Caco-2 (cell line): ENCODE data around the gene UBE2B. TPM values are rescaled to one million over a fixed set of nuclear protein-coding genes. Genes with fewer than 3 reads are reported as not detected.
"Not testable (repeated sequence)": the region's sequence is repeated elsewhere in the genome, so short reads cannot be mapped to it uniquely, and the experiment has no call there.

Experiments used
- Bru-seq: library from RNA; stranded (reverse); fragments of 400-500 nt; gene quantifications from one replicate; lab custom pipeline; 2021; lab: Mats Ljungman, UMichigan
- BruChase-seq, 2 experiments: library from RNA; stranded (reverse); fragments of 400-500 nt; gene quantifications; one replicate each; lab custom pipeline; 2021; lab: Mats Ljungman, UMichigan
- BruUV-seq: library from RNA; stranded (reverse); fragments of 400-500 nt; replicated peaks from 2 replicates; lab custom pipeline; 2021; lab: Mats Ljungman, UMichigan
- CTCF ChIA-PET: fragments of 300-600 bp; sonication (Branson Sonifier 250); formaldehyde crosslinking; loops from one replicate; lab custom pipeline; 2022; ENCODE audit warnings: antibody characterized with exemption; lab: Charles Lee
- POLR2A ChIA-PET: fragments of 300-600 bp; sonication (Branson Sonifier 250); formaldehyde crosslinking; loops from one replicate; lab custom pipeline; 2022; ENCODE audit warnings: antibody characterized with exemption; lab: Charles Lee
- DNase-seq, 2 experiments: peaks; one replicate each; pipeline versions ENCODE4 v3.0.0 to v3.0.0-alpha.2; 2020 to 2022
- H3K27me3 ChIP-seq: replicated peaks from 2 replicates; pipeline ENCODE4 v1.6.0; 2011; ENCODE audit warnings: low read length; ENCODE audit not compliant: control insufficient read depth, insufficient read depth
- H3K36me3 ChIP-seq: 2 replicates; pipeline ENCODE4 v1.5.1; 2011; ENCODE audit warnings: low read length; ENCODE audit not compliant: control insufficient read depth, insufficient read depth
- H3K4me1 ChIP-seq: fragments of 250-450 bp; sonication (Bioruptor Pico); 2 replicates; pipeline ENCODE4 v1.5.1; 2020; ENCODE audit warnings: mild to moderate bottlenecking
- H3K4me3 ChIP-seq: 2 replicates; pipeline ENCODE4 v1.5.1; 2011; ENCODE audit warnings: low read depth, mild to moderate bottlenecking, control low read depth, low read length
- H3K9me3 ChIP-seq: fragments of 250-450 bp; sonication (Bioruptor Pico); 2 replicates; pipeline ENCODE4 v1.5.1; 2020; ENCODE audit warnings: mild to moderate bottlenecking, moderate library complexity
- H3K27ac Mint-ChIP-seq: one replicate; pipeline ENCODE4 v1.8.0; 2022; ENCODE audit warnings: mixed read lengths; ENCODE audit not compliant: unreplicated experiment
- H3K27me3 Mint-ChIP-seq: one replicate; pipeline ENCODE4 v1.8.0; 2022; ENCODE audit warnings: mixed read lengths; ENCODE audit not compliant: insufficient read depth, unreplicated experiment
- H3K36me3 Mint-ChIP-seq: one replicate; pipeline ENCODE4 v1.8.0; 2022; ENCODE audit warnings: mild to moderate bottlenecking, mixed read lengths; ENCODE audit not compliant: insufficient read depth, unreplicated experiment
- H3K4me1 Mint-ChIP-seq: one replicate; pipeline ENCODE4 v1.8.0; 2022; ENCODE audit warnings: low read depth, mixed read lengths; ENCODE audit not compliant: unreplicated experiment
- H3K4me3 Mint-ChIP-seq: one replicate; pipeline ENCODE4 v1.8.0; 2022; ENCODE audit warnings: mild to moderate bottlenecking, moderate library complexity, mixed read lengths; ENCODE audit not compliant: unreplicated experiment
- H3K9me3 Mint-ChIP-seq: one replicate; pipeline ENCODE4 v1.8.0; 2022; ENCODE audit warnings: mixed read lengths; ENCODE audit not compliant: unreplicated experiment
- CTCF ChIP-seq, 2 experiments: fragments of 200-600 bp in 1 of 2; IDR thresholded peaks; 1 replicate in 1 of 2; 2 replicates in 1 of 2; pipeline versions ENCODE4 v1.5.1 to v1.8.0; 2011 to 2022; ENCODE audit warnings: antibody characterized with exemption in 1 of 2, control low read depth in 1 of 2, inconsistent platforms in 1 of 2, low read depth in 1 of 2, low read length in 1 of 2, mild to moderate bottlenecking in 1 of 2, moderate library complexity in 1 of 2; ENCODE audit not compliant: insufficient read depth in 1 of 2, severe bottlenecking in 1 of 2, unreplicated experiment in 1 of 2
- intact Hi-C: fragments of 100-400 bp; cut with micrococcal nuclease; formaldehyde crosslinking; loops from one replicate; pipeline ENCODE4 v1.10.0; 2022; ENCODE audit not compliant: unreplicated experiment
- long read RNA-seq: library from polyadenylated mRNA; stranded (forward); transcript quantifications from one replicate; pipeline ENCODE4 v2.0.0, GENCODE V29; 2022
- total RNA-seq: library from RNA; stranded (reverse); gene quantifications from 2 replicates; pipeline ENCODE4 v1.2.3, GENCODE V29; 2022

The UBE2B gene
- total RNA-seq (76.1 and 78.9 TPM in 2 replicates), Bru-seq, nascent RNA (percentile 93 among the genes with signal in this experiment), BruChase-seq, experiment 1, labeled RNA remaining after a 2-hour chase (percentile 90 among the genes with signal in this experiment), BruChase-seq, experiment 2, labeled RNA remaining after a 6-hour chase (percentile 87 among the genes with signal in this experiment)
- long read RNA-seq, transcript UBE2B-201 (6 exons, 2,515 nt) = major isoform, 26 of 35 reads
- long read RNA-seq, partial matches to known transcripts = 1 of 35 reads
- long read RNA-seq, other reads (novel, unspliced or antisense) = 4 of 35 reads

GRCh38 chr5:134370871-134371833, at the start of gene UBE2B:
UBE2B (plus strand) TSS chr5:134371569; CDS start chr5:134371596, 27 bp downstream.
- H3K9me3 ChIP-seq = no peaks in the 10 kb centered on the region
- Mint-ChIP-seq H3K27ac (peak within 1 kb of the TSS; percentile 99), H3K4me3 (peak within 1 kb of the TSS; percentile 97), H3K36me3 (peaks cover 54% of the 10 kb centered on the region), H3K27me3 (no peaks in the 10 kb centered on the region), H3K4me1 (peaks cover 20% of the 10 kb centered on the region), H3K9me3 (no peaks in the 10 kb centered on the region)
- intact Hi-C loops = loop anchor here (1.0 to 5.0 kb wide), 5 partner anchors 25 to 156 kb away; partner anchors contain the start of genes JADE2 and PPP2CA
- BruUV-seq = no TSS peak
- peaks cover 2% of the 10 kb centered on the region; the same call in 1 of the 2 replicates for H3K4me1 ChIP-seq
- peaks cover 2% of the 10 kb centered on the region for H3K36me3 ChIP-seq
- peak; percentile 97 to 99 for DNase-seq
- peak within 1 kb of the TSS; percentile 98 for H3K4me3 ChIP-seq
- CTCF ChIA-PET = interaction anchor here (0.6 to 1.0 kb wide), 4 partner anchors 140 to 237 kb away, joined by 3 to 5 read pairs (median 4); no protein-coding TSS in a partner anchor
- no peaks in the 10 kb centered on the region for H3K27me3 ChIP-seq
- no peak for TF ChIP-seq CTCF (IDR thresholded peaks at IDR 0.05; ENCODE audit: insufficient read depth in 1 of 2, low read depth in 1 of 2, low read length in 1 of 2, severe bottlenecking in 1 of 2, unreplicated experiment in 1 of 2)
- POLR2A ChIA-PET = interaction anchor here (0.6 to 1.2 kb wide), 5 partner anchors 62 to 194 kb away, joined by 3 to 6 read pairs (median 3); no protein-coding TSS in a partner anchor

GRCh38 chr5:134327327-134327726, 44.0 kb upstream of the UBE2B start:
- Mint-ChIP-seq H3K4me1 (no peaks in the 10 kb centered on the region), H3K9me3 (peaks cover 27% of the 10 kb centered on the region), H3K27me3 (no peaks in the 10 kb centered on the region), H3K36me3 (peaks cover 10% of the 10 kb centered on the region), H3K27ac (no peak overlapping the region), H3K4me3 (no peak overlapping the region)
- no peak for TF ChIP-seq CTCF (IDR thresholded peaks at IDR 0.05; ENCODE audit: insufficient read depth in 1 of 2, low read depth in 1 of 2, low read length in 1 of 2, severe bottlenecking in 1 of 2, unreplicated experiment in 1 of 2)
- ChIA-PET POLR2A (no interaction called here), CTCF (no interaction called here)
- H3K4me3 ChIP-seq = no peak overlapping the region
- peaks cover 17% of the 10 kb centered on the region for H3K9me3 ChIP-seq
- H3K36me3 ChIP-seq = no peaks in the 10 kb centered on the region
- BruUV-seq = no TSS peak
- no peak for DNase-seq
- intact Hi-C loops = no loop called here
- no peaks in the 10 kb centered on the region for H3K4me1 ChIP-seq
- H3K27me3 ChIP-seq = no peaks in the 10 kb centered on the region

GRCh38 chr5:134328619-134329018, 42.8 kb upstream of the UBE2B start:
- H3K27me3 ChIP-seq = no peaks in the 10 kb centered on the region
- H3K4me1 ChIP-seq = no peaks in the 10 kb centered on the region
- no peak for DNase-seq
- no peak overlapping the region for H3K4me3 ChIP-seq
- H3K36me3 ChIP-seq = no peaks in the 10 kb centered on the region
- CTCF ChIA-PET = no interaction called here
- Mint-ChIP-seq H3K27ac (peak overlapping the region; percentile 50), H3K36me3 (peaks cover 10% of the 10 kb centered on the region), H3K4me1 (no peaks in the 10 kb centered on the region), H3K4me3 (no peak overlapping the region), H3K9me3 (peaks cover 36% of the 10 kb centered on the region), H3K27me3 (no peaks in the 10 kb centered on the region)
- intact Hi-C loops = no loop called here
- TF ChIP-seq CTCF (IDR thresholded peaks at IDR 0.05; ENCODE audit: insufficient read depth in 1 of 2, low read depth in 1 of 2, low read length in 1 of 2, severe bottlenecking in 1 of 2, unreplicated experiment in 1 of 2) = no peak
- no TSS peak for BruUV-seq
- H3K9me3 ChIP-seq = peaks cover 17% of the 10 kb centered on the region
- POLR2A ChIA-PET = no interaction called here

GRCh38 chr5:134336833-134337232, 34.5 kb upstream of the UBE2B start:
- DNase-seq, H3K27me3 ChIP-seq, intact Hi-C loops, H3K36me3 Mint-ChIP-seq, CTCF ChIA-PET, H3K9me3 ChIP-seq, H3K4me3 Mint-ChIP-seq, POLR2A ChIA-PET, H3K4me1 Mint-ChIP-seq, H3K27ac Mint-ChIP-seq, H3K27me3 Mint-ChIP-seq, H3K4me1 ChIP-seq, H3K4me3 ChIP-seq, H3K36me3 ChIP-seq, BruUV-seq: not testable (repeated sequence)
- H3K9me3 Mint-ChIP-seq = peaks cover 50% of the 10 kb centered on the region
